ENCODE results near the gene RNF41.

The RNF41 gene

DNA sequence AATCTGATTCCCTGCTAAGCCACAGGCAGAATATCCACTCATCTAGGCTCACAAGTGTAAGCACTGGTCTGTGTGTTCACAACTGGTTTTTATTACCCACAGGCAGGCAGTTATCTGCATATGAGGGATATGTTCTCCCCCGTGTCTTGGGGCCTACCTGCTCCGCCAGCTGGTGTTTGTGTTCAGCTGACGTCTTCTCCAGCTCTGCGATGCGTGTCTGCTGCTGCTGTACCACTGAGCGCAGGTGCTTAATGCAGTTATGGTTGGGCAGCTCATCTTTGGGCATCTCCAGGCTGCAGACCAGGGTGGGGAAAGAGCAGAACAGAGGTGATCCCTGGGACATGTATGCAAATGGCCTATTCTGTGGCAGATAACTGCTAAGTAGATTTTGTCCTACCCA is 13.7 kb downstream of the RNF41 start:
- TF ChIP-seq, protein P1, sequence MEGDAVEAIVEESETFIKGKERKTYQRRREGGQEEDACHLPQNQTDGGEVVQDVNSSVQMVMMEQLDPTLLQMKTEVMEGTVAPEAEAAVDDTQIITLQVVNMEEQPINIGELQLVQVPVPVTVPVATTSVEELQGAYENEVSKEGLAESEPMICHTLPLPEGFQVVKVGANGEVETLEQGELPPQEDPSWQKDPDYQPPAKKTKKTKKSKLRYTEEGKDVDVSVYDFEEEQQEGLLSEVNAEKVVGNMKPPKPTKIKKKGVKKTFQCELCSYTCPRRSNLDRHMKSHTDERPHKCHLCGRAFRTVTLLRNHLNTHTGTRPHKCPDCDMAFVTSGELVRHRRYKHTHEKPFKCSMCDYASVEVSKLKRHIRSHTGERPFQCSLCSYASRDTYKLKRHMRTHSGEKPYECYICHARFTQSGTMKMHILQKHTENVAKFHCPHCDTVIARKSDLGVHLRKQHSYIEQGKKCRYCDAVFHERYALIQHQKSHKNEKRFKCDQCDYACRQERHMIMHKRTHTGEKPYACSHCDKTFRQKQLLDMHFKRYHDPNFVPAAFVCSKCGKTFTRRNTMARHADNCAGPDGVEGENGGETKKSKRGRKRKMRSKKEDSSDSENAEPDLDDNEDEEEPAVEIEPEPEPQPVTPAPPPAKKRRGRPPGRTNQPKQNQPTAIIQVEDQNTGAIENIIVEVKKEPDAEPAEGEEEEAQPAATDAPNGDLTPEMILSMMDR (IDR thresholded peaks at IDR 0.05; ENCODE audit: extremely low read depth, missing control alignments), result no peak
- no peak for DNase-seq (ENCODE audit: low spot score)

DNA sequence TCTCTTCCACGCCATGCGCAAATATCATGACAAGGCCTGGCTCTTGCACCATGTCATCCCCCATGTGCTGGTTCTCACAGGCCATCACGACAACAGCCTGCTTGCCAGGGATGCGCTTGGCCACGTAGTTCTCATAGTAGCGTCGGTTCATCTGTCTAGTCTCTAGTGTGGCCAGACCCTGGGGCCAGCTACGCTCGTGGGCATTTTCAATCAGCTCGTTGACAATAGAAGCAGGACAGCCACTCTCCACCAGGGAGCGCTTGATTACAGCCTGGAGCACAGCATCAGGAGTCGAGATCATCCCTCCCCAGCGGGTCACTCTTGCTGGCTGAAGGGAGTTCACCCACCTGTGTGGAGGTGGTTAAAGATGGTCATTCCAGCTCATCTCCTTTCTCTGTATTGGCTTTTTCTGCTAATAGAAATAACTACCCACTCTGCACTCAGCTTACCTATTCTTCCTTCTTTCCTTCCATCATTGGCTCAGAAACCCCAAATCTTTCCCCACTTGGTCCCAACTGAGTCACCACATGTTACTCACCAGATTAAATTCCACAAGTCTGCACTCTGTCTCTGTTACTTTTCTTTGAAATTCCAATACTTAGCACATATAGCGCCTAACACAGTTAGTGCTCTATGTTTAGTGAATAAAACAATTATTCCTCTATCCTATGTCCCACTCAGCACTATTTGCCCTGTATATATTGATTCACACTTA is 15.1 kb downstream of the RNF41 start:
- TF ChIP-seq, protein P1 (IDR thresholded peaks at IDR 0.05; ENCODE audit: extremely low read depth, missing control alignments), result peak; percentile 56
- no peak for DNase-seq (ENCODE audit: low spot score)

DNA sequence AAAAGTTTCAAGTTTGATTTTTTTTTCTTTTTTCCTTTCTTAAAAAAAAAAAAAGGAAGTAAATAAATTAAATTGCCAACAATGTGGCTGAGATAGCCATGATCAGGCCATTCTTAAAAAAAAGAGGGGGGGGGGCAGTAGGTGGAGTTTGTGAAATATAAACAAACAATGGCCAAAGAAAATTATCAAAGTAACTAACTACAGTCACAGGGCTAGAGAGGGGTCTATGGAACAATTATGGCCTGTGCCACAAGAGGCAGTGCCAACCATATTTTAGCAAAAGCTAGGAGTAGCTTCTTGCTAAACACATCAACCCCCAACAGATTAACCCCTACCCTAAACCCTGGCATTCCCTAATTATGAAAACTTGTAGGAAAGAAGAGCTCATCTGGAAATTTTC is 16.3 kb downstream of the RNF41 start:
- TF ChIP-seq, protein P1 (IDR thresholded peaks at IDR 0.05; ENCODE audit: extremely low read depth, missing control alignments), result no peak
- no peak for DNase-seq (ENCODE audit: low spot score)

DNA sequence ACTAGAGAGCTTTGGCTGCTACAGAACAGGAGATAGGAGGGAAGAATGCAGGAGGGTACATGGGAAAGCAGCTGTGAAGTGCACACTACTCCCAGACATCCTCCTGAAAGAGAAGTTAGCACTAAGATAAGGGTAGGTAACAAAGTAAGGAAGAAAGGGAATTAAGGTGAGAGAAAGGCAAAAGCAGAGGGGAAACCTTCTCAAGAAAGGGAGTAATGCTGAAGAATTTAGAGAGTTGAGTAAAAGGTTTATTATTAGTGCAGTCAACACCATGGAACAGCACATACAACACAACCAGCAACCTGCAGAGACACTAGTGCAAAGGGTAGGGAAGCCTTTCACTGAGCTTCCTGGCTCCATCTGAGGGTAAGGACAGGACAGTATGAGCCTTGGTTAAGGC is 17.4 kb downstream of the RNF41 start:
- TF ChIP-seq, protein P1 (IDR thresholded peaks at IDR 0.05; ENCODE audit: extremely low read depth, missing control alignments), result no peak

GRCh38 chr12:56202838-56203237 is 18.9 kb downstream of the RNF41 start:
- no peak for DNase-seq (ENCODE audit: low spot score)
- TF ChIP-seq, protein P1 (IDR thresholded peaks at IDR 0.05; ENCODE audit: extremely low read depth, missing control alignments), result no peak

More for the DNA sequence above, 17.4 kb downstream of the RNF41 start:
- no peak for DNase-seq (ENCODE audit: low spot score)

- no peak for DNase-seq (ENCODE audit: low spot score)
- TF ChIP-seq, protein P1 (IDR thresholded peaks at IDR 0.05; ENCODE audit: extremely low read depth, missing control alignments), result no peak
Measured at GRCh38 chr12:56202366-56202765, 19.4 kb downstream of the RNF41 start.

DNA sequence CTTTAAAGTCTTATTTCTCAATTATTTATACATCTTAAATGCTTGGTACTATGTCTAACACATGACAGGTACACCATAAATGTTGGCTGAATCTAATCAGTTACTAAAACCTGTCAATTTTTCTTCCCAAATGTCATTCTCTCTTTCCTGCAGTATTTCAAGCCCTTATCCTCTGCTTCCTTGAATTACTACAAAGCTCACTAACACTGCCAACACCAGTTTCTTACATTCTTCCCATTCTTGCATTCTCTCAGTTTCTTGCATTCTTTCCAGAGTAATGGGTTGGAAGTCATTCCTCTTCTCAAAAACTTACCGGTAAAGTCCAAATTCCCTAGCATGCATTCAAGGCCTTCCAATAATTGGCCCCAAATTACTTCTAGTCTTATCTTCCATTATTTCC is 22.9 kb downstream of the RNF41 start:
- no peak for DNase-seq (ENCODE audit: low spot score)

More for the DNA sequence above, 22.9 kb downstream of the RNF41 start:
- TF ChIP-seq, protein P1 (IDR thresholded peaks at IDR 0.05; ENCODE audit: extremely low read depth, missing control alignments), result no peak
